Occipital lobe (tissue), 2 donors: Measurements from ENCODE around the gene ADPRS. TPM values are rescaled to one million over a fixed set of nuclear protein-coding genes. Genes with fewer than 3 reads are reported as not detected.

Experiments used
- DNase-seq: peaks from one replicate; lab custom pipeline; 2025; lab: John Stamatoyannopoulos, UW
- total RNA-seq: library from RNA; depleted of rRNA; stranded (reverse); fragments of >200 nt; gene quantifications from one replicate; pipeline ENCODE4 v1.2.3, GENCODE V29; 2014

ADPRS gene
- total RNA-seq, 1 donor from 2014 or later = 19.5 TPM

- DNase-seq = no peak
These were observed 1.2 kb upstream of the ADPRS start for GRCh38 chr1:36087233-36088123.

DNA sequence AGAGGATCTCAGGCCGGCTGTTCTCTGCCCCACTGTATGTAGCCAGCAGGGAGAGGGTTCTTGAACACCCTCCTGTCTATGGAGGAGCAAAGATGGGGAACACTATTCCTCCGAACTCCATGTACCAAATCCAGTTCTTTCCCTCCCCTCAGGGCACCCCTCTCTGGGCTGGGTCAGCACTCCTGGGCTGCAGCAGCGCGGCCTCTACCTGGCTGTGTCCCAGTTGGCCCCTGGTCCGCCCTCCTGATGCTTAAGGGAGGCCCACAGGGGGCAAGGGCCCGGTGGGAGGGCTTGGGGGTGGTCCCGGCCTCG lies 471 bp upstream of the ADPRS start:
- no peak for DNase-seq

DNA sequence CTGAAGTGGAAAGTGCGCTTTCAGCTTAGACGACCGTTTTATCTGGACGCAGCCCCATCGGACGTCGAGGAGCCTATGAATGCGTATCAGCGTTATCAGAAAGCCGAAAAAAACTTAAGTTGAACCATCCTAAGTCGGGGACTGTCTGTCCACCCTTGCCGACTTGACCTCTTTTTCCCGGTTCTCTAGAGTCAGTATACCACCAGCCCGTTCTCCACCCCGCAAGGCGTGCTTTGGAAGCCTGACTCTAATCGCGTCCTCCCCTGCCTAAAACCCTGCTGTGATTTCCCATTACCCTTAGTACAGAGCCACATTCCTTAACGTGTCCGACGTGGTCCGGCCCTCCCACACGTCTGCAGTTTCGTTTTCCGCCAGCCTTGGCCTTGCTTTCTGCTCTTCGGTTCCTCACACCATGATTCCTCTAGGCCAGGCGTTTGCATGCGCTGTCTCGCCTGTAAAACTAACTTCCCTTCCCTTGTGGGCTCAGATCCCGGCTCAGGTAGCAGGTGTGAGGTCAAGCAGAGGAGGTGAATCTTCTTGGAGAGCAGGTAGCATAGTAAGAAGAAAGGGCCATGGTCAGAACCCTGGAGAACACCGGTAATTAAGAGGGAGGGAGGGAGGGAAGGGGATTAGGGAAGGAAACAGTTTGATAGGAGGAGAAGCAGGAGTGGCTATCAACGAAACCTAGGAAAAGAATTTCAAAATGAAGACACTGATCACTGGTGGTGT lies 865 bp downstream of the ADPRS start:
- DNase-seq = no peak

DNA sequence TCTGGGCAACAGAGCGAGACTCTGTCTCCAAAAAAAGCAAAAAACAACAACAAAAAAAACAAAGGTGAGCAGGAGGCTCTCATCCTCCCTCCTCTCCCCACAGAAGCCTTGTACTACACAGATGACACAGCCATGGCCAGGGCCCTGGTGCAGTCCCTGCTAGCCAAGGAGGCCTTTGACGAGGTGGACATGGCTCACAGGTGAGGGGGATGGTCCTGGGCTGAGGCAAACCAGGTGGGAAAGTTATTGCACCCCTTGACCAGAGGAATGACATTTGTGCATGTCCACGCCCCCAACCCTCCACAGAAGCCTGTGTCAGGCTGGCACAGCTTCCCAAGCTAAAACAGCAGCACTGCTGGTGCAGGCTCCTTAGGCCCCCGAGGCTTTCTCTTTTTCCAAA lies 2.4 kb downstream of the ADPRS start:
- no peak for DNase-seq

- no peak for DNase-seq
These were observed 3.0 kb downstream of the ADPRS start for GRCh38 chr1:36091698-36092097.

DNA sequence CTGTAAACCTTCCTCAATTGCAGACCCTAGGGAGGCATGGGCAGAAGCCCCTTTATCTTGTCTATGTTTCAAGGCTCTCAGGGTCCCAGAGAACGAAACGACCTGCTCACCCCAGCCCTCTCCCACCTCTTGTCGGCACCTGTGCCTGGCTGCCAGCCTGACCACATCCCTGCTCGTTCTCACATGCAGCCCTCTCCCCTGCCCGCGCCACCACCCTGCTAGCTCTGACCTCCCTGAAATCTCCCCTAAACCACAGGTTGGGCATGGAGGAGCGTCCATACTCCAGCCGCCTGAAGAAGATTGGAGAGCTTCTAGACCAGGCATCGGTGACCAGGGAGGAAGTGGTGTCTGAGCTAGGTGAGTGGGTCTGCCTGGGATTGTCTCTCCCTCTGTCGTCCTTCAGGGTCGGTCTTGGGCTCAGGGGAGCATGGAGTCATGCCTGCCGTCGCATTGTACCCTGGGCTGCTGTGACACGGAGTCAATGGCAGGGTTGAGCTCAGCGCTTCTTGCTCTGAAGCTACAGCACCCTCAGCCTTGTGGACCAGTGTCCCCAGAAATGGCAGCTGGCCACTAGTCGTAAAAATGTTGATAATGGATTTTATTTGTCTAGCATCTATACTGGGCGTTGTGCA lies 3.6 kb downstream of the ADPRS start:
- DNase-seq = no peak

DNA sequence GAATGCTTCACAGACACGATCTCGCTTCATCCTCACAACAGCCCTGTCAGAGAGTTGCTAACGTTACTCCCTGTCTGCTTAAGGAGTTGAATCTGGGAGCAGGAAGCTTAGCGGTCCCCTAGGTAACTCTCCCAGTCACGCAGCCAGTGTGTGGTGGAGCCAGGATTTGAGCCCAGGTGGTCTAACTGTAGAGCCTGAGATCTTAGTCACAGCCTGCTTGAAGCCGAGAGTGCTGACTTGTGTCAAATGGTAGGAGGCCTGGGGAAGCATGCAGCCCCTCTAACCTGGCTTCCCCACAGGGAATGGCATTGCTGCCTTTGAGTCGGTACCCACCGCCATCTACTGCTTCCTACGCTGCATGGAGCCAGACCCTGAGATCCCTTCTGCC lies 4.1 kb downstream of the ADPRS start:
- DNase-seq = no peak

GRCh38 chr1:36093226-36093625 lies 4.5 kb downstream of the ADPRS start:
- DNase-seq = no peak

DNA sequence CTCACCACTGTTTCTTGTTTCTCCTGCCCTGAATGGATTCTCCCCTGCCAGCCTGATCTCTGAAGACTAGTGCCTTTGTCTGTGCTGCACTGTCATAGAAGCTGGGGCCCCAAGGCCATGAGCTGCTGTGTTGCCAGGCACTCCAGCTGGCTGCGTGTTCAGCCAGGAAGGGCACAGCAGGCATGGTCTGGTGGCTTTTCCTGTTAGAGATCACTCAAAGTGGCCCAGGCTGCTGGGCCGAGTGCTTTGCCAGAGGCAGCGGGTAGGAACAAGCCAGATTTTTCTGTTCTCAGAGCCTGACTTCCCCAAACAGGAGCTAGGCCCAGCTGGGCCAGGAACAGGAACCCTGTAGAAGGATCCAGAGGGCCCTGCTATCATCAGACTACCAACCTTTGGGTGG lies 5.2 kb downstream of the ADPRS start:
- peak; percentile 78 for DNase-seq

GRCh38 chr1:36094621-36095061 lies 5.9 kb downstream of the ADPRS start:
- DNase-seq = no peak

GRCh38 chr1:36095760-36096405 lies 7.2 kb downstream of the ADPRS start:
- DNase-seq = no peak

- no peak for DNase-seq
These were observed 8.1 kb downstream of the ADPRS start for GRCh38 chr1:36096500-36097432.

- DNase-seq = no peak
These were observed 9.2 kb downstream of the ADPRS start for GRCh38 chr1:36097693-36098585.

DNA sequence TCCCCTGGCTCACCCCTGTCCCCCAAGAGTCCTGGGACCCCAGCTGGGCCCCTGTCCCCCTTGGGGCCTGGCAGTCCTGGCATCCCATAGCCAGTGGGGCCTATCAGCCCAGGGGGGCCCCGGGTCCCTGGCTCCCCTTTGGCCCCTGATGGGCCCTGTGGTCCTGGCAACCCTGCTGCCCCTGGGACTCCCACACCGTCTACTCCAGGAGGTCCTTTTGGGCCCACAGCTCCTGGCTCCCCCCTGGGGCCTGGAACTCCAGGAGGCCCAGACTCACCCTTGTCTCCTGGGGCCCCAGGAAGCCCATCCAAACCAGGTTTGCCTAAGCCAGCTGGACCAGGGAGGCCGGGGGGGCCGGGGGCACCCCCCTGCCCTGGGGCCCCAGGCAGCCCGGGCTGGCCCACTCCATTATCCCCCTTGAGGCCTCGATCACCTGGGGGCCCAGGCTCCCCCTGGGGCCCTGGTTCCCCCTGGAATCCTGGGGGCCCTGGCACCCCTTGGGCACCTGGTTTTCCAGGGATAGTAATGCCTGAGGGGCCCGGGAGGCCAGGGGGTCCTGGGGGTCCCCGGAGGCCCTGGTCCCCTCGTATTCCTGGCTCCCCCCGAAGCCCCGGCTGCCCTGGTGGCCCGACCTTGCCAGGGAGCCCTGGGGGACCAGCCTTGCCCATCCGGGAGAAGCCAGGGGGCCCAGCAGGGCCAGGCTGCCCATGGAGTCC lies 10.1 kb downstream of the ADPRS start:
- DNase-seq = no peak

GRCh38 chr1:36099681-36100341 lies 11.1 kb downstream of the ADPRS start:
- DNase-seq = peak; percentile 24

DNA sequence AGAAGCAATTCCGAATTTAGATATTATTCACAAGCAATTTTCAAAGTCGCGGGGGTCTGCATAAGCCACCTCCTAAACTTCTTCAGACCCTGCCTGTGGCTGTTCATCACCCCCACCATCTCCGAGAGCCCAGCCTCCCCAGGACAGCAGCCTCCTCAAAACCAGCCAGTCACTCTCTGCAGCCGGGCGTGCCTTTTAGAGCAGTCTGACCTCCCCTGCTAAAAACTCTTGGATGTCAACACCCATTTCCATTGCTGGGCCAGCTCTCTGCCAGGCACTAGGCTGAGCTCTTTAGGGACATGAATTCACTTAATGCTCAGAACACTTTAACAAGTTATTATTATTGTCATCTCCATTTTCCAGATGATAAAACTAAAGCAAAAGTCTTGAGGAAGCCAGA lies 11.7 kb downstream of the ADPRS start:
- no peak for DNase-seq

DNA sequence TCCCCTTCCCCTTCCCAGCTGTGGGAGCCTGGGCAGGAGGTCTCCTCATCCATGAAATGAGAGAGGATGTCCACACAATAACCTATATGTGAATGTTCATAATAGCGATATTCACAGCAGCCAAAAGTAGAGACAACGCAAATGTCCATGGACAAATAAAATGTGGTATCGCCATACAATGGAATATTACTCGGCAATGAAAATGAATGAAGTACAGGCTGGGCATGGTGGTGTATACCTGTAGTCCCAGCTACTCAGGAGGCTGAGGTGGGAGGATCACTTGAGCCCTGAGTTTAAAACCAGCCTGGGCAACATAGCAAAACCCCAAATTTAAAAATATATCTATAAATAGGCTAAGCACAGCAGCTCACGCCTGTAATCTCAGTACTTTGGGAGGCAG lies 12.9 kb downstream of the ADPRS start:
- DNase-seq = no peak

DNA sequence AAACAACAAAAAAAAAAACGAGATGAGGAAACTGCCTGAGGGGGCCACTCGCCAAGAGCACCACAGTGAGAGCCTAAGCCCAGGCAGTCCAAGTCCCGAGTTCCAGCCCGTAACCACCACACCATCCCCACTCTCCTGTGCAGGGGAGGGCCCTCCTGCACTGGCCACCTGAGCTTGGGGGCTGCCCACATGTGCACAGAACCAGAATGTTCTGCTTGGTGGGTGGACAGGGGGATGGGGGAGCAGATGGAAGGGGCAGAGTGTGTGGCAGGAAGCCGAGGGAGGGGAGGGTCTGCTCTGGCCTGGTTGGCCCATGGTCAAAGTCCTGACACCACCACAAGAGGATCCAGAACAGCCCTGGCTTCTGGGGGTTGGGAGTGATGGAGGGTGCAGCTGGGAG lies 17.6 kb downstream of the ADPRS start:
- DNase-seq = no peak

GRCh38 chr1:36107394-36107793 lies 18.7 kb downstream of the ADPRS start:
- no peak for DNase-seq
